Ovary (tissue), 9 donors: Measurements from ENCODE around the gene GBE1. TPM values are rescaled to one million over a fixed set of nuclear protein-coding genes. Genes with fewer than 3 reads are reported as not detected.
"Not testable (repeated sequence)": the region's sequence is repeated elsewhere in the genome, so short reads cannot be mapped to it uniquely, and the experiment has no call there.

Experiments
- DNase-seq, 5 donors: peaks; one replicate each; pipeline ENCODE4 v3.0.0-alpha.2; 2019 to 2020
- H3K27ac ChIP-seq, 2 donors: fragments of 200-600 bp; one replicate each; pipeline versions ENCODE4 v1.5.1 to v1.8.0; 2019 to 2022
- H3K27me3 ChIP-seq: fragments of 200-600 bp; one replicate; pipeline ENCODE4 v1.8.0; 2022
- H3K36me3 ChIP-seq: fragments of 200-600 bp; sonication (generic); one replicate; pipeline ENCODE4 v1.5.1; 2019
- H3K4me1 ChIP-seq: one replicate; pipeline ENCODE4 v1.8.1; 2013; ENCODE audit warnings: mild to moderate bottlenecking, moderate library complexity; ENCODE audit not compliant: insufficient read depth
- H3K4me3 ChIP-seq: fragments of 200-600 bp; sonication (generic); one replicate; pipeline ENCODE4 v1.5.1; 2017
- H3K9me3 ChIP-seq, 2 donors: fragments of 200-600 bp in 1 of 2; sonication (generic) in 1 of 2; one replicate each; pipeline versions ENCODE4 v1.5.1 to v1.8.1; 2013 to 2019; ENCODE audit warnings: mild to moderate bottlenecking in 1 of 2, moderate library complexity in 1 of 2
- CTCF ChIP-seq, 3 donors: fragments of 450-650 bp in 2 of 3; fragments of 200-600 bp in 1 of 3; IDR thresholded peaks; one replicate each; pipeline versions ENCODE4 v1.5.1 to v1.8.0; 2016 to 2022; ENCODE audit warnings: antibody characterized with exemption in 3 of 3, mild to moderate bottlenecking in 1 of 3
- EP300 ChIP-seq: sonication (generic); formaldehyde crosslinking; IDR thresholded peaks from one replicate; pipeline ENCODE4 v1.6.1; 2017; ENCODE audit warnings: antibody characterized with exemption
- POLR2A ChIP-seq: fragments of 450-650 bp; IDR thresholded peaks from one replicate; pipeline ENCODE4 v1.6.1; 2017; ENCODE audit warnings: antibody characterized with exemption, mild to moderate bottlenecking, moderate library complexity
- WGBS, 3 donors: extraction: QIAGEN DNeasy Blood & Tissue Kit in 1 of 3; methylation state at CpG; one replicate each; pipeline versions ENCODE4 v1.1.5 to v1.1.7; 2013 to 2017; 5-methylcytosine and 5-hydroxymethylcytosine counted together
- intact Hi-C, 4 donors: fragments of 100-400 bp; cut with DNase I; formaldehyde crosslinking; loops; one replicate each; pipeline versions ENCODE4 v1.11.0 to v1.15.1; 2022 to 2023
- polyA plus RNA-seq, 2 donors: library from polyadenylated mRNA; stranded (reverse); fragments of 200-250 nt in 1 of 2; fragments of 350-450 nt in 1 of 2; fragmentation: Illumina TruSeq in 1 of 2; extraction: RNeasy Lipid Tissue Mini Kit (QIAGEN cat#74804) in 1 of 2; gene quantifications; one replicate each; pipeline ENCODE4 v1.2.3, GENCODE V29; 2013 to 2014
- total RNA-seq, 7 donors: library from RNA; depleted of rRNA in 2 of 7; stranded (reverse); fragments of >200 nt in 2 of 7; fragmentation: NEBNext Ultra II Directional in 3 of 7; extraction: Animal tissue kit (Norgen Biotek cat#: 25700) in 3 of 7; gene quantifications; one replicate each; pipeline versions ENCODE4 v1.1.0 to v1.2.4, GENCODE V29; 2016 to 2023
- donor health status: DM: no; HTN: no; CAD: no; lungs with moderate emphysema.
- donor health status: DM: no; HTN: no; CAD: no.
- donor health status: Bipolar disorder and iron deficiency.
- donor health status: DM: yes; HTN: yes; CAD: no.
- donor health status: DM: no; HTN: no; CAD: no.
- donor health status: DM: yes; HTN: yes; CAD: no.

Gene GBE1
- total and polyA plus RNA-seq, 9 donors: 14.8 to 43.7 (median 26.8) TPM

- no peak for DNase-seq
- intact Hi-C loops: no loop called here
- H3K9me3 ChIP-seq: no peaks in the 10 kb centered on the region
These were observed 8.8 kb downstream of the GBE1 start for GRCh38 chr3:81752604-81753003.

GRCh38 chr3:81749265-81749664, 12.2 kb downstream of the GBE1 start:
- no peak for DNase-seq
- TF ChIP-seq POLR2A: no peak
- no peak for TF ChIP-seq CTCF (IDR thresholded peaks at IDR 0.05)
- TF ChIP-seq EP300: no peak
- Histone ChIP-seq H3K27me3 (no peaks in the 10 kb centered on the region), H3K9me3 (no peaks in the 10 kb centered on the region), H3K27ac (no peak overlapping the region), H3K36me3 (no peaks in the 10 kb centered on the region), H3K4me1 (no peaks in the 10 kb centered on the region), H3K4me3 (no peak overlapping the region)
- WGBS, 3 donors: 85 to 96% (median 91%) methylated on average over 2 of the region's 2 CpGs
- intact Hi-C loops: no loop called here

More at GRCh38 chr3:81752604-81753003, 8.8 kb downstream of the GBE1 start:
- Histone ChIP-seq H3K27ac (no peak overlapping the region), H3K4me1 (no peaks in the 10 kb centered on the region), H3K27me3 (no peaks in the 10 kb centered on the region), H3K36me3 (no peaks in the 10 kb centered on the region), H3K4me3 (no peak overlapping the region)
- no peak for TF ChIP-seq POLR2A
- TF ChIP-seq CTCF (IDR thresholded peaks at IDR 0.05): no peak
- TF ChIP-seq EP300: no peak

- WGBS, 3 donors: 83 to 96% (median 87%) methylated on average over 4 of the region's 4 CpGs
- H3K9me3 ChIP-seq, H3K4me1 ChIP-seq, DNase-seq, H3K27me3 ChIP-seq, H3K4me3 ChIP-seq, H3K36me3 ChIP-seq, intact Hi-C loops, H3K27ac ChIP-seq: not testable (repeated sequence)
These were observed 14.2 kb downstream of the GBE1 start for GRCh38 chr3:81747280-81747679.

GRCh38 chr3:81744366-81744765, 17.1 kb downstream of the GBE1 start:
- Histone ChIP-seq H3K36me3 (no peaks in the 10 kb centered on the region), H3K27ac (peak overlapping the region in 1 of 2 donors; percentile 66), H3K27me3 (no peaks in the 10 kb centered on the region), H3K4me1 (peaks cover 2% of the 10 kb centered on the region), H3K4me3 (no peak overlapping the region), H3K9me3 (no peaks in the 10 kb centered on the region)
- intact Hi-C loops: no loop called here
- no peak for TF ChIP-seq CTCF (IDR thresholded peaks at IDR 0.05)
- no peak for TF ChIP-seq EP300
- no peak for TF ChIP-seq POLR2A
- peak in 2 of 5 donors; percentile 21 to 45 for DNase-seq

- Histone ChIP-seq H3K27ac (peak overlapping the region in 1 of 2 donors; percentile 66), H3K27me3 (no peaks in the 10 kb centered on the region), H3K4me3 (no peak overlapping the region), H3K36me3 (no peaks in the 10 kb centered on the region), H3K9me3 (no peaks in the 10 kb centered on the region), H3K4me1 (peaks cover 2% of the 10 kb centered on the region)
- peak in 2 of 5 donors; percentile 42 to 69 for DNase-seq
- intact Hi-C loops: no loop called here
- 14 to 19% (median 19%) methylated on average over 5 of the region's 5 CpGs for WGBS, 3 donors
- no peak for TF ChIP-seq POLR2A
- TF ChIP-seq EP300: peak; percentile 25
These were observed 18.1 kb downstream of the GBE1 start for GRCh38 chr3:81743096-81744025.
